ENCODE data around the gene HK1.
"Not testable (repeated sequence)": the region's sequence is repeated elsewhere in the genome, so short reads cannot be mapped to it uniquely, and the experiment has no call there.

Gene HK1

DNA sequence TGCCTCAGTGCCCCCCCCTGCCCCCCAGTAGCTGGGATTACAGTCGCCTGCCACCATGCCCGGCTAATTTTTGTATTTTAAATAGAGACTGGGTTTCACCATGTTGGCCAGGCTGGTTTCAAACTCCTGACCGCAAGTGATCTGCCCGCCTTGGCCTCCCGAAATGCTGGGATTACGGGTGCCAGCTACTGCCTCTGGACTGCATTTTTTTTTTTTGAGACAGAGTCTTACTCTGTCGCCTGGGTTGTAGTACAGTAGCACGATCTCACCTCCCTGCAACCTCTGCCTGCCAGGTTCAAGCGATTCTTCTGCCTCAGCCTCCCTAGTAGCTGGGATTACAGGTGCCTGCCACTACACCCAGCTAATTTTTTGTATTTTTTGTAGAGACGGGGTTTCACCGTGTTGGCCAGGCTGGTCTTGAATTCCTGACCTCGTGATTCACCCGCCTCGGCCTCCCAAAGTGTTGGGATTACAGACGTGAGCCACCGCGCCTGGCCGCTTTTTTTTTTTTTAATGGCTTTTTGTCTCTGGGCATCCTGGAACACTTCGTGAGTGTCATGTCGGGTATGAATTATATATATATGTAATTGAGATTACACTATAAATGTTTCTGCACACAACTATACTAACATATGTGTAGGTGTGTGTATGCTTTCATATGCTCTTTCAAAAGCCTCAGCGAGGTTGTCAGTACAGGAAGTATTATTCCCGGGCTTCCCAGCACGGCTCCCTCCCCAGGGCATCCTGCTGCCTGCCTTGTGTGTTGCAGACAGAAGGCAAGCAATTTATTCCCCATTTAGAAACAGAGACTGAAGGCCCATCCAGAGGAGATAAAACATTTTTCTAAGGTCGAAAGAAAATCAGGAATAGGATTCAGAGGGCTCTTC lies 47.6 kb downstream of the HK1 start:
- Mint-ChIP-seq H3K27ac (peak overlapping the region; percentile 87 to 96), H3K4me3 (peak overlapping the region in 1 of 2 donors; percentile 42), H3K4me1 (peaks cover 87% of the 10 kb centered on the region)
- not testable (repeated sequence) for H3K9me3 Mint-ChIP-seq, ATAC-seq, H3K27me3 Mint-ChIP-seq, DNase-seq

DNA sequence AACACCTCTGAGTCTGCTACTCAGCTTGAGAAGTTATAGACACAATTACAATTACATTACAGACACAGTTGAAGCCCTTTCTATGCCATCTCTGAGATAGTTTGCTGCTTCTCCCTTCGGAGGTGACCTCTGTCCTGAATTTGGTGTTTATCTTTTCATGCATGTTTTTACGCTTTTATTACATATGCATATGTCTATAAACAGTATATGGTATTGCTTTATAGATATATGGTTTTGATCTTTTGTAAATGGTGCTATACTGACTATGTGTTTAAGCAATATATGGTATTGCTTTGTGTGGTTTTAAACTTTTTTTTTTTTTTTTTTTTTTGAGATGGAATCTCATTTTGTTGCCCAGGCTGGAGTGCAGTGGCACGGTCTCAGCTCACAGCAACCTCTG lies 48.4 kb downstream of the HK1 start:
- Mint-ChIP-seq H3K4me3 (no peak overlapping the region), H3K27me3 (no peaks in the 10 kb centered on the region), H3K9me3 (no peaks in the 10 kb centered on the region), H3K4me1 (peaks cover 79% of the 10 kb centered on the region), H3K27ac (peak overlapping the region in 1 of 2 donors; percentile 27)
- ATAC-seq (no peak), DNase-seq (no peak)

DNA sequence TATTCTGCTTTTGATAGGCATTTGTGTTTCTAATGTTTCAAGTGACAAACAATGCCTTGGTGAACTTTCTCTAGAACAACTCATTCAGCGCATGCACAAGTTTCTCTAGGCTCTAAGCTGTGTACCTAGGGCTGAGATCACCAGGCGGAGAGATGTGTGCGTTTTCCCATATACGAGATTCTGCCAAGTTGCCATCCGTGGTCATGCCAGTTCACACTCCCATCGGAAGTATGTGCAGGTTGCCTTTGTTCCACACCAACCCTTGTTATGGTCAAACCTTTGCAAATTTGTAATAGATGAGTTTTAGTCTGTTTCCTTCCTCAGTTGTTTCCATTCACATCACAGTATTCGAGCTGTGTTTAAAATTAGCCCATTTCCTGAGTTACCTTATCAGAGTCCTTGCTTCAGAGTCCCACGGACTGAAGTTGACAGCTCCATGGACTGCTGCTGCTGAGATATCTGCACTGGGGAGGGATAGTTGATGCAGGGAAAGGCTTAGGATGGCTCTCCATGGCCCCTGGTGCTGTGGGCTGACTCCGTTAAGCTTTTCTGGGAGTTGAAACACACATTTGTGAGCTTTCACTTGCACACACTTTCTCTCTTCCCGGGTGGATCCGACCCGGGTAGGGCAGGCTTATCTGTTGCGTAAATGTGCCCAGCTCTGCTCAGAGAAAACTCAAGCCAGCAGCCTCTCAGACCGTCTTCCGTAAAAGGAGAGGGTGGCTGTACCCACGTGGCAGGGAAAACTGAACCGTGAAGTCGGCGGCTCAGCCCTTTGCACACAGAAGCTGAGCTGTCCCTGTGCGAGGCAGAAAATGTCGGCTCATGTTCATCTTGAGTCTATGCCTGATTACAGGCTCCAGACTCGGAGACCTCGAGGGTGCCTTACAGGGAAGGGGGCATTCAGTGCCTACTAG lies 49.4 kb downstream of the HK1 start:
- no peaks in the 10 kb centered on the region for H3K9me3 Mint-ChIP-seq
- H3K27ac Mint-ChIP-seq: peak overlapping the region; percentile 60 to 90
- H3K27me3 Mint-ChIP-seq: no peaks in the 10 kb centered on the region
- ATAC-seq: peak; percentile 79
- H3K4me1 Mint-ChIP-seq: peaks cover 80% of the 10 kb centered on the region
- H3K4me3 Mint-ChIP-seq: peak overlapping the region; percentile 62 to 76
- no peak for DNase-seq

GRCh38 chr10:69328380-69328735 lies 50.1 kb downstream of the HK1 start:
- Mint-ChIP-seq H3K27me3 (no peaks in the 10 kb centered on the region), H3K9me3 (no peaks in the 10 kb centered on the region), H3K27ac (peak overlapping the region in 1 of 2 donors; percentile 90), H3K4me3 (peak overlapping the region; percentile 62 to 76), H3K4me1 (peaks cover 83% of the 10 kb centered on the region)
- no peak for ATAC-seq
- DNase-seq: no peak

DNA sequence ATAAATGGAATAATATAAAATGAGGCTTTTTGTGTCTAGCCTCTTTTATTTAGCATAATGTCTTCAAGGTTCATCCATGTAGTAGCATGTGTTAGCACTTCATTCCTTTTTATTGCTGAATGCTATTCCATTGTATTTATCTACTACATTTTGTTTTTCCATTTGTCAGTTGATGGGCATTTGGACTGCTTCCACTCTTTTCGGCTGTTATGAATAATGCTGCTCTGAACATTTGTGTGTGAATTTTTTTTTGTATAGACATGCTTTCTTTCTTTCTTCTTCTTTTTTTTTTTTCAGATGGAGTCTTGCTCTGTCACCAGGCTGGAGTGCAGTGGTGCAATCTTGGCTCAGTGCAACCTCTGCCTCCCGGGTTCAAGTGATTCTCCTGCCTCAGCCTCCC lies 50.6 kb downstream of the HK1 start:
- ATAC-seq, DNase-seq, H3K9me3 Mint-ChIP-seq, H3K27me3 Mint-ChIP-seq: not testable (repeated sequence)
- Mint-ChIP-seq H3K27ac (peak overlapping the region in 1 of 2 donors; percentile 85), H3K4me3 (peak overlapping the region; percentile 30 to 61), H3K4me1 (peaks cover 83% of the 10 kb centered on the region)

GRCh38 chr10:69329721-69330178 lies 51.5 kb downstream of the HK1 start:
- DNase-seq: no peak
- peak overlapping the region in 1 of 2 donors; percentile 74 for H3K27ac Mint-ChIP-seq
- no peak for ATAC-seq
- H3K9me3 Mint-ChIP-seq: no peaks in the 10 kb centered on the region
- H3K4me1 Mint-ChIP-seq: peaks cover 83% of the 10 kb centered on the region
- no peaks in the 10 kb centered on the region for H3K27me3 Mint-ChIP-seq
- H3K4me3 Mint-ChIP-seq: no peak overlapping the region

DNA sequence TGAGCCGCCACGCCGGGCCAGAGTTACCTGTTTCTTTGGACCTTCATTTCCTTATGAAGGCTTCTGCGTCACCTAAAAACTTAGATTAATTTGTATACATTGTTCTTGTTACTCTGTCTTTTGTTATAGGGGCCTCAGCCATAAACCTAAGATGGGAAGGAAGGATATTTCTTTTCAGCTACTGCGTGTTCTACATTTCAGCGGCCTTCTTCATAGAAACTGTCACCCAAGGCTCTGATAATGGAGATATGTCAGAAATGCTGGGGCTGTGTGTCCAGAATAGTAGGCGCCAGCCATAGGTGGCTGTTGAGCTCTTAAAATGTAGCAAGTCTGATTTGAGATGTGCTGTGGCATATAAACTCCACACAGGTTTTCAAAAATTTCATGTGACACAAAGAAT lies 52.9 kb downstream of the HK1 start:
- H3K9me3 Mint-ChIP-seq: no peaks in the 10 kb centered on the region
- ATAC-seq: no peak
- no peak overlapping the region for H3K27ac Mint-ChIP-seq
- no peak for DNase-seq
- peaks cover 81% of the 10 kb centered on the region for H3K4me1 Mint-ChIP-seq
- no peak overlapping the region for H3K4me3 Mint-ChIP-seq
- no peaks in the 10 kb centered on the region for H3K27me3 Mint-ChIP-seq

GRCh38 chr10:69332278-69333010 lies 54.1 kb downstream of the HK1 start:
- Mint-ChIP-seq H3K4me1 (peaks cover 76% of the 10 kb centered on the region), H3K9me3 (no peaks in the 10 kb centered on the region), H3K4me3 (no peak overlapping the region), H3K27me3 (no peaks in the 10 kb centered on the region), H3K27ac (peak overlapping the region in 1 of 2 donors; percentile 42)
- DNase-seq (no peak), ATAC-seq (no peak)

- ATAC-seq: no peak
- no peak for DNase-seq
Observed at GRCh38 chr10:69333205-69333604, 54.9 kb downstream of the HK1 start.

DNA sequence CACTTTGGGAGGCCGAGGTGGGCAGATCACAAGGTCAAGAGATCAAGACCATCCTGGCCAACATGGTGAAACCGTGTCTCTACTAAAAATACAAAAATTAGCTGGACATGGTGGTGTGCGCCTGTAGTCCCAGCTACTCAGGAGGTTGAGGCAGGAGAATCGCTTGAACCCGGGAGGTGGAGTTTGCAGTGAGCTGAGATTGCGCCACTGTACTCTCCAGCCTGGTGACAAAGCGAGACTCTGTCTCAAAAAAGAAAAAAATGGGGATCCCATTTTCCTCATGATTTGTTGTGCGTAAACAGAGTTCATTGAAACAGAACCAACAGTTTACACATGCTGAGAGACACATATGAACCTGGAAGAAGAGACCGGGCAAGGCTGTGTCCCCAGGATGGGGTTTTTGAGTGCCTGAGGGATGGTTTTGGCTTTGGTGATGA lies 55.6 kb downstream of the HK1 start:
- Mint-ChIP-seq H3K27ac (peak overlapping the region in 1 of 2 donors; percentile 97), H3K4me3 (peak overlapping the region; percentile 61 to 80), H3K4me1 (peaks cover 76% of the 10 kb centered on the region)
- DNase-seq, H3K9me3 Mint-ChIP-seq, H3K27me3 Mint-ChIP-seq, ATAC-seq: not testable (repeated sequence)

More at GRCh38 chr10:69333205-69333604, 54.9 kb downstream of the HK1 start:
- Mint-ChIP-seq H3K4me1 (peaks cover 76% of the 10 kb centered on the region), H3K27me3 (no peaks in the 10 kb centered on the region), H3K27ac (peak overlapping the region in 1 of 2 donors; percentile 42), H3K9me3 (no peaks in the 10 kb centered on the region), H3K4me3 (no peak overlapping the region)

DNA sequence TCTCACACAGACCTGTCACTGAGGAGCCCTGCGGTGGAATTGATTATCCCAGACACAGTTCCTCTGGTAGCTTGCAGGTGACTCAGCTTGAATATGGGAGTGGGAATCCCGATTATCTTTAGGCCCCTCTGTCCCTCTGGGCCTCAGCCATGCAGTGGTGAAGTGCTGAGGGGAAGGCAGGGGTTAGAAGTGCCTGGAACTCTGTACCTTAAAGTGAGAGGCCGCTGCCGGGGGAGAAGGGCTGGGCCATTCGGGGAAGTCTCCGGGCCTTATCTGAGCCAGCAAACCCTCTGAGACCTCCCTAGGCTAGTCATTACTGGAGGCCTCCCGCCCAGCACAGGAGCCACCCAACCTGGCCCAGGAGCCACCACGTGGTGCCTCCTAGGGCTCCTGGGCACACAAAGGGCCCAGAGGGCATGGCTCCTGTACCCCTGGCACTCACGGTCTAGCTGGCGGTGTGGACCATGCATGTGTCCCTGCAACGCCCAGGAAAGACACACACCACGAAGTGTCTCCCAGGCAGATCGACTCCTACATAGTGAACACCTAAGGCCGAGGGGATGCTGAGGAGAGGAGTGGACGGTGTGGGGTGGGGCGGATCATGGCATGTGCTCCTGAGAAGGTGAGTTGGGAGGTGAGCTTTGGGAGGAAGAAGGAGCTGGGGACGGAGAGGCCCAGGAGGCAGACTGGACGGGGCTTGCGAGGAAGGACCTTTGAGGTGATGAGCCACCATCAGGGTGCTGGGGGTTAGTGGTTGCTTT lies 56.2 kb downstream of the HK1 start:
- peak overlapping the region; percentile 66 to 97 for H3K27ac Mint-ChIP-seq
- H3K4me3 Mint-ChIP-seq: peak overlapping the region; percentile 61 to 80
- peaks cover 76% of the 10 kb centered on the region for H3K4me1 Mint-ChIP-seq
- ATAC-seq: peak; percentile 63
- H3K27me3 Mint-ChIP-seq: no peaks in the 10 kb centered on the region
- H3K9me3 Mint-ChIP-seq: no peaks in the 10 kb centered on the region
- DNase-seq: no peak

DNA sequence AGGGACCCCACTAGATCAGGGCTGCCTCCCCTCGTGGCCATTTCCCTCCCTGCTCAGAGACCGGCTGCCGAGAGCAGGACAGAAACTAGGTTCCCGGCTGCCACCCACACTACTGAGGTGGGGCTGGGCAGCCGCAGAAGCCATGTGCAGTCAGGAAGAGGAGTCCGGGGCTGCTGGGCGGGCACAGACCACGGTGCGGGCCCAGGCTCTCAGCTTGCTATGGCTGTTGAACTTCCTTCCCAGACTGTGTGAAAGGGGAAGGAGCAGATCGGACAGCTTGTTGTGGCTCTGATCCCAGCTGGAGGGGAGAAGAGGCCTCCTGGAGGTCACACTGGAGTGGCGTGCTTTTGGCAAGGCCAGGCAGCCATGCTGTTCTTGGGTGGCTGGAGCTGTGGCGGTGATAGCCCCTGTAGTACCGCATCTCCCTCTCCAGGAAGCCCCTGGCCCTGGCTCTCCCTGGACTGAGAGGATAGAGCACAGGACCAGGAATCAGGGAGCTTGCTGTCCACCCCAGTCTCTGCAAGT lies 56.8 kb downstream of the HK1 start:
- Mint-ChIP-seq H3K27ac (peak overlapping the region; percentile 66 to 97), H3K27me3 (no peaks in the 10 kb centered on the region), H3K4me3 (peak overlapping the region; percentile 61 to 80), H3K9me3 (no peaks in the 10 kb centered on the region), H3K4me1 (peaks cover 70% of the 10 kb centered on the region)
- ATAC-seq: peak; percentile 85
- DNase-seq: peak; percentile 23 to 24

DNA sequence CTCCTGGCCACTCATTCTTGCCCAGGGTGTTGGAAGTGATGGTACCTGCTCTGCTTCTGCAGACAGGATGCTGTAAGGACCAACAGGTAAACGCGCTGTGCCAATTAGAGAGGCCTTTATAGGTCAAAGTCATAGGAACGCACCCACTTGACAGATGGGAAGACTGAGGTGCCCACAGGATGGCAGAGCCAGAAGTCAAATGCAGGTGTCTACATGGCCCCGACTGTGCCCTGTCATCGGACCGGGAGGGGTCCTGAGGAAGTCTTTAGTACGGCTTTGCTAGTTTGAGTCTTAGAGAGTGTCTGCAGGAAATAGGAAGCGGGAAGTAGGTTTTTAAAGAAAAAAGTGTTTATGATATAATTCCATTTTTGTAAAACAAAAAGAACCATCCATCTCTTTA lies 57.3 kb downstream of the HK1 start:
- DNase-seq (no peak), ATAC-seq (no peak)
- Mint-ChIP-seq H3K4me3 (peak overlapping the region in 1 of 2 donors; percentile 80), H3K4me1 (peaks cover 66% of the 10 kb centered on the region), H3K27ac (peak overlapping the region in 1 of 2 donors; percentile 58), H3K27me3 (no peaks in the 10 kb centered on the region), H3K9me3 (no peaks in the 10 kb centered on the region)

- Mint-ChIP-seq H3K9me3 (no peaks in the 10 kb centered on the region), H3K27me3 (no peaks in the 10 kb centered on the region), H3K4me1 (peaks cover 72% of the 10 kb centered on the region), H3K4me3 (no peak overlapping the region), H3K27ac (no peak overlapping the region)
- DNase-seq: no peak
- ATAC-seq: no peak
Observed at GRCh38 chr10:69336952-69337295, 58.6 kb downstream of the HK1 start.
